SK-N-SH (cell line): ENCODE data around the gene CCS. TPM values are rescaled to one million over a fixed set of nuclear protein-coding genes. Genes with fewer than 3 reads are reported as not detected.

Experiments
- CTCF ChIA-PET: fragments of 300-600, 350-600 bp; formaldehyde crosslinking; extraction: SDS; loops from one replicate; lab custom pipeline; 2021; lab: Yijun Ruan, JAX
- POLR2A ChIA-PET: fragments of 350-600 bp; sonication (Branson Sonifier 250); formaldehyde crosslinking; extraction: SDS; loops from one replicate; lab custom pipeline; 2020; ENCODE audit warnings: antibody characterized with exemption, inconsistent platforms; lab: Yijun Ruan, JAX
- DNase-seq: peaks from one replicate; pipeline ENCODE4 v3.0.0; 2012
- H2AFZ ChIP-seq: fragments of 200-600 bp; sonication (generic); 2 replicates; pipeline ENCODE4 v1.8.1; 2016; ENCODE audit warnings: antibody characterized with exemption, mild to moderate bottlenecking, low read depth
- H3F3A ChIP-seq: fragments of 200-600 bp; sonication (generic); replicated peaks from 2 replicates; pipeline ENCODE3; 2016; ENCODE audit warnings: antibody characterized with exemption, mild to moderate bottlenecking; ENCODE audit not compliant: insufficient read depth
- H3K27ac ChIP-seq, 2 experiments: fragments of 200-500 bp in 1 of 2; fragments of 200-600 bp in 1 of 2; sonication (Bioruptor generic) in 1 of 2; sonication (generic), shearing (Covaris generic) in 1 of 2; 2 replicates each; pipeline versions ENCODE4 v1.5.1 to v1.6.1; 2014 to 2016; ENCODE audit warnings: low read depth in 2 of 2, inconsistent platforms in 1 of 2, low read length in 1 of 2, mild to moderate bottlenecking in 1 of 2, mixed read lengths in 1 of 2
- H3K27me3 ChIP-seq: fragments of 200-600 bp; sonication (generic), shearing (Covaris generic); 2 replicates; pipeline ENCODE4 v1.6.1; 2016; ENCODE audit warnings: mixed run types; ENCODE audit not compliant: insufficient read depth
- H3K36me3 ChIP-seq, 2 experiments: fragments of 200-500 bp in 1 of 2; fragments of 200-600 bp in 1 of 2; sonication (Bioruptor generic) in 1 of 2; sonication (generic) in 1 of 2; replicated peaks in 1 of 2; 2 replicates each; pipeline versions ENCODE3 to v1.5.1; 2014 to 2016; ENCODE audit warnings: low read length in 1 of 2, mild to moderate bottlenecking in 1 of 2; ENCODE audit not compliant: insufficient read depth in 2 of 2, control insufficient read depth in 1 of 2
- H3K4me1 ChIP-seq, 2 experiments: fragments of 200-500 bp in 1 of 2; fragments of 200-600 bp in 1 of 2; sonication (Bioruptor generic) in 1 of 2; sonication (generic), shearing (Covaris generic) in 1 of 2; 2 replicates each; pipeline versions ENCODE4 v1.5.1 to v1.6.1; 2014 to 2016; ENCODE audit warnings: low read depth in 1 of 2, low read length in 1 of 2, mixed run types in 1 of 2; ENCODE audit not compliant: insufficient read depth in 2 of 2, control insufficient read depth in 1 of 2
- H3K4me2 ChIP-seq: fragments of 200-600 bp; sonication (generic), shearing (Covaris generic); 2 replicates; pipeline ENCODE4 v1.6.1; 2017; ENCODE audit warnings: mixed run types
- H3K4me3 ChIP-seq, 2 experiments: fragments of 200-500 bp in 1 of 2; fragments of 200-600 bp in 1 of 2; sonication (Bioruptor generic) in 1 of 2; sonication (generic), shearing (Covaris generic) in 1 of 2; 2 replicates each; pipeline versions ENCODE4 v1.5.1 to v1.8.1; 2014 to 2016; ENCODE audit warnings: low read depth in 2 of 2, inconsistent platforms in 1 of 2, low read length in 1 of 2, mild to moderate bottlenecking in 1 of 2, mixed read lengths in 1 of 2, moderate library complexity in 1 of 2
- H3K79me2 ChIP-seq: fragments of 200-600 bp; sonication (generic); 2 replicates; pipeline ENCODE4 v1.8.1; 2017; ENCODE audit warnings: mild to moderate bottlenecking; ENCODE audit not compliant: insufficient read depth
- H3K9ac ChIP-seq: fragments of 200-600 bp; sonication (generic); 2 replicates; pipeline ENCODE4 v1.6.1; 2017; ENCODE audit warnings: mixed run types
- H3K9me2 ChIP-seq: fragments of 200-600 bp; sonication (generic); 2 replicates; pipeline ENCODE4 v1.6.1; 2017; ENCODE audit warnings: mixed run types
- H3K9me3 ChIP-seq: fragments of 200-600 bp; sonication (generic); 2 replicates; pipeline ENCODE4 v1.6.1; 2017; ENCODE audit warnings: mixed run types, mild to moderate bottlenecking, moderate library complexity
- H4K20me1 ChIP-seq: fragments of 200-600 bp; sonication (generic); 2 replicates; pipeline ENCODE4 v1.6.1; 2017; ENCODE audit warnings: mild to moderate bottlenecking, mixed run types; ENCODE audit not compliant: insufficient read depth
- FOSL2 ChIP-seq: IDR thresholded peaks from 2 replicates; pipeline ENCODE4 v1.4.0; 2012; ENCODE audit warnings: low read depth, mild to moderate bottlenecking, moderate library complexity, borderline replicate concordance
- FOXJ3 ChIP-seq: sonication (generic); formaldehyde crosslinking; IDR thresholded peaks from 2 replicates; pipeline ENCODE4 v1.5.1; 2020; ENCODE audit warnings: mild to moderate bottlenecking, missing genetic modification reagents
- FOXM1 ChIP-seq: IDR thresholded peaks from 2 replicates; pipeline ENCODE4 v1.4.0; 2012; ENCODE audit warnings: low read depth, mild to moderate bottlenecking
- GABPA ChIP-seq: IDR thresholded peaks from 2 replicates; pipeline ENCODE4 v1.4.0; 2012; ENCODE audit warnings: low read depth, mild to moderate bottlenecking
- GATA2 ChIP-seq: sonication (generic); formaldehyde crosslinking; IDR thresholded peaks from 2 replicates; pipeline ENCODE4 v1.5.0; 2020; ENCODE audit warnings: mild to moderate bottlenecking, missing genetic modification reagents
- JUND ChIP-seq: IDR thresholded peaks from 2 replicates; pipeline ENCODE4 v1.4.0; 2012
- MEF2A ChIP-seq: IDR thresholded peaks from 2 replicates; pipeline ENCODE4 v1.4.0; 2012; ENCODE audit warnings: low read depth, borderline replicate concordance
- PBX3 ChIP-seq: IDR thresholded peaks from 2 replicates; pipeline ENCODE4; 2012
- RAD21 ChIP-seq: IDR thresholded peaks from 2 replicates; pipeline ENCODE4 v1.6.1; 2012; ENCODE audit warnings: mild to moderate bottlenecking, low read length
- RFX5 ChIP-seq: IDR thresholded peaks from 2 replicates; pipeline ENCODE4 v1.6.1; 2012; ENCODE audit warnings: mild to moderate bottlenecking, improper control_type of control experiment, low read length
- SIN3A ChIP-seq: IDR thresholded peaks from 2 replicates; pipeline ENCODE4 v1.6.1; 2012; ENCODE audit warnings: low read depth, mild to moderate bottlenecking, low read length, moderate library complexity, borderline replicate concordance
- TAF1 ChIP-seq: IDR thresholded peaks from 2 replicates; pipeline ENCODE4 v1.6.1; 2012; ENCODE audit warnings: low read depth, mild to moderate bottlenecking, low read length, moderate library complexity, borderline replicate concordance
- ZBTB33 ChIP-seq: IDR thresholded peaks from 2 replicates; pipeline ENCODE4 v1.4.0; 2012; ENCODE audit warnings: low read depth, borderline replicate concordance
- WGBS: methylation state at CpG from one replicate; pipeline ENCODE4 v1.1.6; 2017; ENCODE audit warnings: low lambda C conversion rate; 5-methylcytosine and 5-hydroxymethylcytosine counted together
- polyA plus RNA-seq, 3 experiments: library from polyadenylated mRNA; depleted of rRNA; stranded (reverse); fragments of >200 nt; gene quantifications; 2 replicates each; pipeline ENCODE4 v1.2.3, GENCODE V29; 2012
- TF ChIP-seq, protein P1 (sequence below): IDR thresholded peaks from 2 replicates; pipeline ENCODE4 v1.4.0; 2012; ENCODE audit warnings: low read depth, borderline replicate concordance

CCS gene
- polyA plus RNA-seq, 1 of the 3 experiments (the other 2 are of a cell fraction): 56.1 TPM

- TF ChIP-seq RFX5: peak; percentile 82
- peak; percentile 80 for TF ChIP-seq PBX3
- TF ChIP-seq, protein P1, sequence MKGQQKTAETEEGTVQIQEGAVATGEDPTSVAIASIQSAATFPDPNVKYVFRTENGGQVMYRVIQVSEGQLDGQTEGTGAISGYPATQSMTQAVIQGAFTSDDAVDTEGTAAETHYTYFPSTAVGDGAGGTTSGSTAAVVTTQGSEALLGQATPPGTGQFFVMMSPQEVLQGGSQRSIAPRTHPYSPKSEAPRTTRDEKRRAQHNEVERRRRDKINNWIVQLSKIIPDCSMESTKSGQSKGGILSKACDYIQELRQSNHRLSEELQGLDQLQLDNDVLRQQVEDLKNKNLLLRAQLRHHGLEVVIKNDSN: no peak
- no peak for TF ChIP-seq ZBTB33
- no peak for TF ChIP-seq MEF2A
- no peak for TF ChIP-seq FOSL2
- TF ChIP-seq TAF1: peak; percentile 97
- no peak for TF ChIP-seq GATA2 (CRISPR knock-in tag)
- no peak; the same call in 1 of the 2 replicates for TF ChIP-seq GABPA
- TF ChIP-seq RAD21: no peak
- TF ChIP-seq FOXJ3 (CRISPR knock-in tag): no peak
- TF ChIP-seq, all 33 proteins: peak for 11
Measured at GRCh38 chr11:66616379-66617154, 23.6 kb downstream of the CCS start, which contains the start of gene RBM14 (continued).

DNA sequence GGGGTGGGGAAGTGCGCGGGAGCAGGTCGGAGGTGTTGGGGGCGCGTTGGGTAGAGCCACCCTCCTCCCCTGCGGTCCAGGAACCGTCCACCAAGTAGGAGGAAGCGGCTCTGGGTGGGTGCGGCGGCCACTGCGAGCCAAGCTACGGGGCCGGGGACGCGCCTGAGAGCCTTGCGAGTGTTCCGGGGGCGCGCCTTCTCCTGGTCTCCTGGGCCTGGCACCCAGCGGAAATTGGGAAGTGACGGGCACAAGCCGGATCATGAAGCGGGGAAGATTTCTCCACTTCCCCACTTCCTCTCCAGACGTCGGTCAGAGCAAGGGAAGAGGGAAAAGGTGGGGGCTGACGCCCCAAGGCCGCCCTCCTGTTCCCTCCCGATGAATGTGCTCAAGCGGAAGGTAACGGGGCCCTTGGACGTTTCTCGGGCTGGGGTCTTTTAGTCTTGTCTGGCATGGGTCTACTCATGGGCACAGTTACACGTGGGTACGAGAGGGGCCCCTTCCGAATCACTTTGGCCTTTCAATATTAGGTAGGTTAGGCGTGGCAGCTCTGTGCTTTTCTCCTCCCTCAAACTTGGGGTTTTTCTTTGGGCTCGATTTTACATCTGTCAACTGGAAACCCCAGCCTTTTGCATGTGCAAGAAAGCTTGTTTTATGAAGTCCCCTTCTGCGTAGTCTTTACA lies 24.3 kb downstream of the CCS start:
- H3F3A ChIP-seq: peaks cover 9% of the 10 kb centered on the region
- H3K36me3 ChIP-seq: peaks cover 4 to 13% of the 10 kb centered on the region in 2 experiments
- peaks cover 71% of the 10 kb centered on the region for H3K79me2 ChIP-seq
- peaks cover 55% of the 10 kb centered on the region for H4K20me1 ChIP-seq
- H3K9ac ChIP-seq: peak overlapping the region; percentile 86
- ChIA-PET CTCF (interaction anchor here (0.7 to 2.3 kb wide), 4 partner anchors 20 to 61 kb away, joined by 3 to 8 read pairs (median 3); partner anchors contain the start of genes CCDC87, CCS and RBM4B), POLR2A (interaction anchor here (0.9 to 2.5 kb wide), 10 partner anchors 7 to 226 kb away, joined by 3 to 18 read pairs (median 4); partner anchors contain the start of genes CCDC87, CCS, RBM4 and RBM4B)
- peak overlapping the region; percentile 90 for H3K4me2 ChIP-seq
- H3K9me2 ChIP-seq: no peaks in the 10 kb centered on the region
- H3K4me3 ChIP-seq: peak overlapping the region; percentile 73 to 75
- no peak overlapping the region for H2AFZ ChIP-seq
- peaks cover 8 to 11% of the 10 kb centered on the region in 2 experiments; a peak in 3 of 4 replicates for H3K4me1 ChIP-seq
- no peak for DNase-seq
- H3K27ac ChIP-seq: peak overlapping the region; percentile 87 to 91; a peak in 3 of 4 replicates
- WGBS: 1% methylated on average over 14 of the region's 38 CpGs
- no peaks in the 10 kb centered on the region for H3K27me3 ChIP-seq
- TF ChIP-seq FOXM1 (no peak), JUND (no peak), GABPA (peak; percentile 30; the same call in 1 of the 2 replicates), SIN3A (peak; percentile 14; the same call in 1 of the 2 replicates)
- H3K9me3 ChIP-seq: no peaks in the 10 kb centered on the region
